Nephron (organoid): ENCODE measurements around the gene HEY2.

ENCODE experiments used
- H3K27ac Mint-ChIP-seq, 3 experiments: 2 replicates each; pipeline ENCODE4 v1.8.0; 2020; ENCODE audit warnings: mixed read lengths in 3 of 3, mild to moderate bottlenecking in 2 of 3, moderate library complexity in 1 of 3
- H3K27me3 Mint-ChIP-seq: 2 replicates; pipeline ENCODE4 v1.8.0; 2021; ENCODE audit warnings: low read depth, mild to moderate bottlenecking, moderate library complexity, mixed read lengths
- H3K36me3 Mint-ChIP-seq: 2 replicates; pipeline ENCODE4 v1.8.0; 2020; ENCODE audit warnings: low read depth, mixed read lengths
- H3K4me1 Mint-ChIP-seq: 2 replicates; pipeline ENCODE4 v1.8.0; 2020; ENCODE audit warnings: mixed read lengths
- H3K4me3 Mint-ChIP-seq, 3 experiments: 2 replicates each; pipeline ENCODE4 v1.8.0; 2020; ENCODE audit warnings: mild to moderate bottlenecking in 3 of 3, mixed read lengths in 3 of 3, moderate library complexity in 2 of 3
- H3K9me3 Mint-ChIP-seq: 2 replicates; pipeline ENCODE4 v1.8.0; 2020; ENCODE audit warnings: mixed read lengths
- CTCF ChIP-seq, 3 experiments: fragments of 200-600 bp; sonication (generic); IDR thresholded peaks; one replicate each; pipeline ENCODE4 v1.5.0; 2021; ENCODE audit warnings: antibody characterized with exemption in 3 of 3; ENCODE audit not compliant: unreplicated experiment in 3 of 3

Gene HEY2

DNA sequence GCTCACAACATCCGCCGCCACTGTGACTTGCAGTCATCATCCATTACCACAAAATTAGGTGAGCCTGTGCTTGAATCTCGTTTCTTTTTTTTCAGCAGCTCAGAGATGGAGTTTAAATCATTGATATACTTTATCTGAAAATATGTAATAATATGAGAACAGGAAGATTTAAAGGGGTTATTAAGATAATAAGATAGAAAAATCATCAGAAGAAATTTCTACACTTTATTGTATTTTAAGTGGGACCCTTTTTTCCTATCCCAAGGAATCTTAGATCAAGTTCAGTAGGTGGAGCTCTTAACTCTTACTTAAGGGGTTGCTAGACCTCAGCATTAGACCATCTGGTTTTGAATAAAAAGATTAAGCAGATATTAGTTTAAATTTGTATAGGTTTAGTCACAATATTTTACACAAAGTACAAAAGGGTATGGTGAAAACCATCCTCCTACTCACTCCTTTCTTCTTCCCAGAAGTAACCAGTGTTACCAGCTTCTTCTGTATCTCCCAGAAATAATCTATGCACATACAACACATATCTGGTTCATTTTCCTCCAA is 32.0 kb downstream of the HEY2 start:
- no peak overlapping the region for H3K4me3 Mint-ChIP-seq
- H3K36me3 Mint-ChIP-seq: no peaks in the 10 kb centered on the region
- no peaks in the 10 kb centered on the region for H3K27me3 Mint-ChIP-seq
- no peaks in the 10 kb centered on the region for H3K9me3 Mint-ChIP-seq
- H3K4me1 Mint-ChIP-seq: no peaks in the 10 kb centered on the region
- H3K27ac Mint-ChIP-seq: no peak overlapping the region
- peak; percentile 9 to 26 (median 24) for TF ChIP-seq CTCF (IDR thresholded peaks at IDR 0.05; ENCODE audit: unreplicated experiment in 3 of 3)

DNA sequence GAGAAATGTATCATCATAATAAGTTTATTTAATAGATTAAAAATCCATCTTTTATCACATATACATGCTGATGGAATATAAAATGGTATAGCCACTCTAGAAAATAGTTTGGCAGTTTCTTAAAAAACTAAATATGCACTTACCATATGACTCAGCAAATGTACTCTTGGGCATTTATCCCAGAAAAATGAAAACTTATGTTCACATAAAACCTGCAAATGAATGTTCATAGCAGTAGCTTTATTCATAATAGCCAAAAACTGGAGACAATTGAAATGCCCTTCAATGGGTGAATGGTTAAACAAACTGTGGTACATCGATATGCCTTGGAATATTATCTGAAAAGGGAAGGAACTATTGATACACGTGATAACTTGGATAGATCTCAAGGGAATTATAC is 34.9 kb downstream of the HEY2 start:
- no peak overlapping the region for H3K27ac Mint-ChIP-seq
- H3K27me3 Mint-ChIP-seq: no peaks in the 10 kb centered on the region
- no peak for TF ChIP-seq CTCF (IDR thresholded peaks at IDR 0.05; ENCODE audit: unreplicated experiment in 3 of 3)
- H3K4me3 Mint-ChIP-seq: no peak overlapping the region
- no peaks in the 10 kb centered on the region for H3K36me3 Mint-ChIP-seq
- peaks cover 2% of the 10 kb centered on the region for H3K4me1 Mint-ChIP-seq
- no peaks in the 10 kb centered on the region for H3K9me3 Mint-ChIP-seq

- no peaks in the 10 kb centered on the region for H3K27me3 Mint-ChIP-seq
- H3K4me3 Mint-ChIP-seq: peak overlapping the region; percentile 28 to 75 (median 53)
- peak in 2 of 3 experiments; percentile 14 to 41 for TF ChIP-seq CTCF (IDR thresholded peaks at IDR 0.05; ENCODE audit: unreplicated experiment in 3 of 3)
- no peaks in the 10 kb centered on the region for H3K36me3 Mint-ChIP-seq
- peaks cover 18% of the 10 kb centered on the region for H3K4me1 Mint-ChIP-seq
- H3K27ac Mint-ChIP-seq: peak overlapping the region; percentile 42 to 64 (median 62)
- no peaks in the 10 kb centered on the region for H3K9me3 Mint-ChIP-seq
Measured at GRCh38 chr6:125787791-125788190, 38.4 kb downstream of the HEY2 start.

DNA sequence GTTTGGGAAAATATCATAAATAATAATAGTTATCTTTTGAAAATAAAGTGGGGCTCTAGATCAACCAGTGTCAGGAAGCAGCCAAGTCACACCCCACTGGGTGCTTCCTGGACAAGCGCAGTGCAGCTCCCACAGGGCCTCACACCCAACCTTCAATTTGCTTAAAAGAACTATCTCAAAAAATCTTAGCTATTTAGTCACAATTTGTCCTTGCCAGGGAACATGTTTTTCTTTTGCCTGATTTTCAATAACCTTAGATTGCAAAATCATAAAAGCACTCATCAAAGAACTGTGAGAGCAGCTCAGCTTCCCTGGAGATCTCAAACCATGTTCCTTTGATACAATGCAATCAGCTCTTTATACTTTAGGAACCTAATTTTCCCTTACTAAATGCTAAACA is 39.7 kb downstream of the HEY2 start:
- Mint-ChIP-seq H3K4me3 (peak overlapping the region; percentile 87 to 97 (median 93)), H3K36me3 (no peaks in the 10 kb centered on the region), H3K4me1 (peaks cover 27% of the 10 kb centered on the region), H3K27ac (peak overlapping the region; percentile 99 to 100 (median 100)), H3K9me3 (no peaks in the 10 kb centered on the region), H3K27me3 (no peaks in the 10 kb centered on the region)
- TF ChIP-seq CTCF (IDR thresholded peaks at IDR 0.05; ENCODE audit: unreplicated experiment in 3 of 3): no peak

- H3K36me3 Mint-ChIP-seq: no peaks in the 10 kb centered on the region
- peak overlapping the region; percentile 87 to 97 (median 93) for H3K4me3 Mint-ChIP-seq
- no peaks in the 10 kb centered on the region for H3K27me3 Mint-ChIP-seq
- no peaks in the 10 kb centered on the region for H3K9me3 Mint-ChIP-seq
- no peak for TF ChIP-seq CTCF (IDR thresholded peaks at IDR 0.05; ENCODE audit: unreplicated experiment in 3 of 3)
- peaks cover 27% of the 10 kb centered on the region for H3K4me1 Mint-ChIP-seq
- H3K27ac Mint-ChIP-seq: peak overlapping the region; percentile 99 to 100 (median 100)
Measured at GRCh38 chr6:125789576-125790357, 40.3 kb downstream of the HEY2 start.
